SK-N-SH (cell line): ENCODE results near the gene PAN3. TPM values are rescaled to one million over a fixed set of nuclear protein-coding genes. Genes with fewer than 3 reads are reported as not detected.

ENCODE experiments used
- CTCF ChIA-PET: fragments of 300-600, 350-600 bp; formaldehyde crosslinking; extraction: SDS; loops from one replicate; lab custom pipeline; 2021; lab: Yijun Ruan, JAX
- POLR2A ChIA-PET: fragments of 350-600 bp; sonication (Branson Sonifier 250); formaldehyde crosslinking; extraction: SDS; loops from one replicate; lab custom pipeline; 2020; ENCODE audit warnings: antibody characterized with exemption, inconsistent platforms; lab: Yijun Ruan, JAX
- DNase-seq: peaks from one replicate; pipeline ENCODE4 v3.0.0; 2012
- H2AFZ ChIP-seq: fragments of 200-600 bp; sonication (generic); 2 replicates; pipeline ENCODE4 v1.8.1; 2016; ENCODE audit warnings: antibody characterized with exemption, mild to moderate bottlenecking, low read depth
- H3F3A ChIP-seq: fragments of 200-600 bp; sonication (generic); replicated peaks from 2 replicates; pipeline ENCODE3; 2016; ENCODE audit warnings: antibody characterized with exemption, mild to moderate bottlenecking; ENCODE audit not compliant: insufficient read depth
- H3K27ac ChIP-seq, 2 experiments: fragments of 200-500 bp in 1 of 2; fragments of 200-600 bp in 1 of 2; sonication (Bioruptor generic) in 1 of 2; sonication (generic), shearing (Covaris generic) in 1 of 2; 2 replicates each; pipeline versions ENCODE4 v1.5.1 to v1.6.1; 2014 to 2016; ENCODE audit warnings: low read depth in 2 of 2, inconsistent platforms in 1 of 2, low read length in 1 of 2, mild to moderate bottlenecking in 1 of 2, mixed read lengths in 1 of 2
- H3K27me3 ChIP-seq: fragments of 200-600 bp; sonication (generic), shearing (Covaris generic); 2 replicates; pipeline ENCODE4 v1.6.1; 2016; ENCODE audit warnings: mixed run types; ENCODE audit not compliant: insufficient read depth
- H3K36me3 ChIP-seq, 2 experiments: fragments of 200-500 bp in 1 of 2; fragments of 200-600 bp in 1 of 2; sonication (Bioruptor generic) in 1 of 2; sonication (generic) in 1 of 2; replicated peaks in 1 of 2; 2 replicates each; pipeline versions ENCODE3 to v1.5.1; 2014 to 2016; ENCODE audit warnings: low read length in 1 of 2, mild to moderate bottlenecking in 1 of 2; ENCODE audit not compliant: insufficient read depth in 2 of 2, control insufficient read depth in 1 of 2
- H3K4me1 ChIP-seq, 2 experiments: fragments of 200-500 bp in 1 of 2; fragments of 200-600 bp in 1 of 2; sonication (Bioruptor generic) in 1 of 2; sonication (generic), shearing (Covaris generic) in 1 of 2; 2 replicates each; pipeline versions ENCODE4 v1.5.1 to v1.6.1; 2014 to 2016; ENCODE audit warnings: low read depth in 1 of 2, low read length in 1 of 2, mixed run types in 1 of 2; ENCODE audit not compliant: insufficient read depth in 2 of 2, control insufficient read depth in 1 of 2
- H3K4me2 ChIP-seq: fragments of 200-600 bp; sonication (generic), shearing (Covaris generic); 2 replicates; pipeline ENCODE4 v1.6.1; 2017; ENCODE audit warnings: mixed run types
- H3K4me3 ChIP-seq, 2 experiments: fragments of 200-500 bp in 1 of 2; fragments of 200-600 bp in 1 of 2; sonication (Bioruptor generic) in 1 of 2; sonication (generic), shearing (Covaris generic) in 1 of 2; 2 replicates each; pipeline versions ENCODE4 v1.5.1 to v1.8.1; 2014 to 2016; ENCODE audit warnings: low read depth in 2 of 2, inconsistent platforms in 1 of 2, low read length in 1 of 2, mild to moderate bottlenecking in 1 of 2, mixed read lengths in 1 of 2, moderate library complexity in 1 of 2
- H3K79me2 ChIP-seq: fragments of 200-600 bp; sonication (generic); 2 replicates; pipeline ENCODE4 v1.8.1; 2017; ENCODE audit warnings: mild to moderate bottlenecking; ENCODE audit not compliant: insufficient read depth
- H3K9ac ChIP-seq: fragments of 200-600 bp; sonication (generic); 2 replicates; pipeline ENCODE4 v1.6.1; 2017; ENCODE audit warnings: mixed run types
- H3K9me2 ChIP-seq: fragments of 200-600 bp; sonication (generic); 2 replicates; pipeline ENCODE4 v1.6.1; 2017; ENCODE audit warnings: mixed run types
- H3K9me3 ChIP-seq: fragments of 200-600 bp; sonication (generic); 2 replicates; pipeline ENCODE4 v1.6.1; 2017; ENCODE audit warnings: mixed run types, mild to moderate bottlenecking, moderate library complexity
- H4K20me1 ChIP-seq: fragments of 200-600 bp; sonication (generic); 2 replicates; pipeline ENCODE4 v1.6.1; 2017; ENCODE audit warnings: mild to moderate bottlenecking, mixed run types; ENCODE audit not compliant: insufficient read depth
- CHD2 ChIP-seq: fragments of 150-350 bp; IDR thresholded peaks from 2 replicates; pipeline ENCODE4 v1.6.1; 2018; ENCODE audit warnings: low read length; ENCODE audit not compliant: partially characterized antibody
- CTCF ChIP-seq: fragments of 200-600 bp; sonication (generic); IDR thresholded peaks from 2 replicates; pipeline ENCODE4 v1.6.1; 2017; ENCODE audit warnings: antibody characterized with exemption, mild to moderate bottlenecking, moderate library complexity
- EP300 ChIP-seq, 2 experiments: IDR thresholded peaks; 2 replicates each; pipeline versions ENCODE4 v1.4.0 to v1.6.1; 2012; ENCODE audit warnings: borderline replicate concordance in 1 of 2, low read depth in 1 of 2, low read length in 1 of 2
- EZH2phosphoT487 ChIP-seq: fragments of 200-600 bp; sonication (generic); IDR thresholded peaks from 2 replicates; pipeline ENCODE4 v1.6.1; 2017; ENCODE audit warnings: low read depth, mixed run types, mild to moderate bottlenecking, antibody characterized with exemption, moderate library complexity, borderline replicate concordance
- FOSL2 ChIP-seq: IDR thresholded peaks from 2 replicates; pipeline ENCODE4 v1.4.0; 2012; ENCODE audit warnings: low read depth, mild to moderate bottlenecking, moderate library complexity, borderline replicate concordance
- FOXJ3 ChIP-seq: sonication (generic); formaldehyde crosslinking; IDR thresholded peaks from 2 replicates; pipeline ENCODE4 v1.5.1; 2020; ENCODE audit warnings: mild to moderate bottlenecking, missing genetic modification reagents
- GATA2 ChIP-seq: sonication (generic); formaldehyde crosslinking; IDR thresholded peaks from 2 replicates; pipeline ENCODE4 v1.5.0; 2020; ENCODE audit warnings: mild to moderate bottlenecking, missing genetic modification reagents
- IRF3 ChIP-seq: fragments of 150-350 bp; IDR thresholded peaks from 2 replicates; pipeline ENCODE4 v1.6.1; 2016; ENCODE audit warnings: mild to moderate bottlenecking, low read depth, low read length
- MAX ChIP-seq: IDR thresholded peaks from 2 replicates; pipeline ENCODE4 v1.4.0; 2012; ENCODE audit warnings: low read depth
- MXI1 ChIP-seq: IDR thresholded peaks from 2 replicates; pipeline ENCODE4 v1.6.1; 2012; ENCODE audit warnings: mild to moderate bottlenecking, low read depth, low read length, improper control_type of control experiment
- POLR2AphosphoS5 ChIP-seq: IDR thresholded peaks from 2 replicates; pipeline ENCODE4 v1.6.1; 2012; ENCODE audit warnings: low read depth, low read length
- RCOR1 ChIP-seq: fragments of 150-350 bp; IDR thresholded peaks from 2 replicates; pipeline ENCODE4 v1.6.1; 2017; ENCODE audit warnings: antibody characterized with exemption, low read length
- RFX5 ChIP-seq: IDR thresholded peaks from 2 replicates; pipeline ENCODE4 v1.6.1; 2012; ENCODE audit warnings: mild to moderate bottlenecking, improper control_type of control experiment, low read length
- RXRA ChIP-seq: IDR thresholded peaks from 2 replicates; pipeline ENCODE4 v1.4.0; 2012; ENCODE audit warnings: low read depth, mild to moderate bottlenecking, borderline replicate concordance
- SMC3 ChIP-seq: IDR thresholded peaks from 2 replicates; pipeline ENCODE4 v1.6.1; 2012; ENCODE audit warnings: low read depth, low read length, improper control_type of control experiment
- TCF12 ChIP-seq: IDR thresholded peaks from 2 replicates; pipeline ENCODE4 v1.4.0; 2012
- TEAD4 ChIP-seq: IDR thresholded peaks from 2 replicates; pipeline ENCODE4 v1.4.0; 2012; ENCODE audit warnings: mild to moderate bottlenecking, borderline replicate concordance; ENCODE audit not compliant: insufficient read depth
- USF2 ChIP-seq: fragments of 150-350 bp; IDR thresholded peaks from 2 replicates; pipeline ENCODE4 v1.6.1; 2017; ENCODE audit warnings: antibody characterized with exemption, low read length, low read depth, borderline replicate concordance
- YY1 ChIP-seq: IDR thresholded peaks from 2 replicates; pipeline ENCODE4 v1.4.0; 2012; ENCODE audit warnings: low read depth, mild to moderate bottlenecking
- ZBTB33 ChIP-seq: IDR thresholded peaks from 2 replicates; pipeline ENCODE4 v1.4.0; 2012; ENCODE audit warnings: low read depth, borderline replicate concordance
- WGBS: methylation state at CpG from one replicate; pipeline ENCODE4 v1.1.6; 2017; ENCODE audit warnings: low lambda C conversion rate; 5-methylcytosine and 5-hydroxymethylcytosine counted together
- polyA plus RNA-seq, 3 experiments: library from polyadenylated mRNA; depleted of rRNA; stranded (reverse); fragments of >200 nt; gene quantifications; 2 replicates each; pipeline ENCODE4 v1.2.3, GENCODE V29; 2012

The PAN3 gene
- polyA plus RNA-seq, 1 of the 3 experiments (the other 2 are of a cell fraction) = 6.4 TPM

GRCh38 chr13:28204690-28205443 is 66.5 kb downstream of the PAN3 start:
- Histone ChIP-seq H3F3A (no peaks in the 10 kb centered on the region), H3K4me2 (no peak overlapping the region), H3K4me3 (no peak overlapping the region), H3K36me3 (peaks cover 2 to 18% of the 10 kb centered on the region in 2 experiments), H2AFZ (no peak overlapping the region), H3K9ac (no peak overlapping the region), H3K27ac (no peak overlapping the region), H3K4me1 (no peaks in the 10 kb centered on the region), H3K79me2 (no peaks in the 10 kb centered on the region), H3K27me3 (no peaks in the 10 kb centered on the region), H4K20me1 (no peaks in the 10 kb centered on the region), H3K9me2 (no peaks in the 10 kb centered on the region), H3K9me3 (no peaks in the 10 kb centered on the region)
- no peak for TF ChIP-seq GATA2
- no peak for TF ChIP-seq CTCF
- no peak for TF ChIP-seq MXI1
- TF ChIP-seq YY1 = no peak
- TF ChIP-seq RXRA = no peak
- no peak for TF ChIP-seq MAX
- TF ChIP-seq CHD2 = no peak
- TF ChIP-seq RCOR1 = no peak
- no peak for TF ChIP-seq SMC3
- TF ChIP-seq USF2 = no peak
- no peak for TF ChIP-seq POLR2AphosphoS5
- no peak for TF ChIP-seq TCF12
- no peak for TF ChIP-seq EP300 (IDR thresholded peaks at IDR 0.05; ENCODE audit: borderline replicate concordance in 1 of 2, low read depth in 1 of 2, low read length in 1 of 2)
- no peak for TF ChIP-seq RFX5
- TF ChIP-seq EZH2phosphoT487 = no peak
- no peak for TF ChIP-seq FOXJ3 (CRISPR knock-in tag)
- TF ChIP-seq IRF3 = no peak
- no peak for TF ChIP-seq FOSL2
- TF ChIP-seq ZBTB33 = no peak
- TF ChIP-seq TEAD4 = no peak
- WGBS = 95% methylated on average over 5 of the region's 5 CpGs
- no peak for DNase-seq
- CTCF ChIA-PET = interaction anchor here (0.6 kb wide), 1 partner anchor 15 kb away, joined by 4 read pairs; no protein-coding TSS in a partner anchor
- POLR2A ChIA-PET = no interaction called here
